Endothelial cell of umbilical vein (primary cell): ENCODE results near the gene TREML2. TPM values are rescaled to one million over a fixed set of nuclear protein-coding genes. Genes with fewer than 3 reads are reported as not detected.

Experiments
- BruUV-seq: library from RNA; stranded (reverse); fragments of 400-500 nt; replicated peaks from 2 replicates; lab custom pipeline; 2021; lab: Mats Ljungman, UMichigan
- CTCF ChIA-PET: fragments of 300-600, 350-600 bp; sonication (Branson Sonifier 250); formaldehyde crosslinking; loops from one replicate; lab custom pipeline; 2021; ENCODE audit warnings: antibody characterized with exemption, inconsistent platforms; lab: Charles Lee
- POLR2A ChIA-PET: fragments of 300-600, 350-600 bp; sonication (Branson Sonifier 250); formaldehyde crosslinking; loops from one replicate; lab custom pipeline; 2021; ENCODE audit warnings: antibody characterized with exemption, inconsistent platforms; lab: Charles Lee
- DNase-seq: peaks from one replicate; pipeline ENCODE4 v3.0.0-alpha.2; 2011; ENCODE audit warnings: low read depth, low spot score
- FAIRE-seq: peaks from 2 replicates; lab custom pipeline; 2011; peaks lifted over from hg19 to GRCh38; lab: Jason Lieb, UNC
- H2AFZ ChIP-seq: 2 replicates; pipeline ENCODE4 v1.6.0; 2012; ENCODE audit warnings: low read depth, low read length, control low read depth, inconsistent platforms
- H3K27ac ChIP-seq: 2 replicates; pipeline ENCODE4 v1.5.1; 2011; ENCODE audit warnings: low read depth, mild to moderate bottlenecking, control low read depth, low read length, moderate library complexity; ENCODE audit not compliant: insufficient read depth
- H3K27me3 ChIP-seq, 2 experiments: 2 replicates each; pipeline versions ENCODE4 v1.6.0 to v1.6.1; 2011; ENCODE audit warnings: low read length in 2 of 2, mixed read lengths in 1 of 2; ENCODE audit not compliant: control insufficient read depth in 2 of 2, insufficient read depth in 2 of 2
- H3K36me3 ChIP-seq, 2 experiments: 2 replicates in 1 of 2; 3 replicates in 1 of 2; pipeline ENCODE4 v1.5.1; 2011; ENCODE audit warnings: low read length in 2 of 2, mild to moderate bottlenecking in 1 of 2, moderate library complexity in 1 of 2; ENCODE audit not compliant: control insufficient read depth in 2 of 2, insufficient read depth in 2 of 2; ENCODE audit errors: extremely low read depth in 1 of 2
- H3K4me1 ChIP-seq: 3 replicates; pipeline ENCODE4 v1.5.1; 2011; ENCODE audit warnings: mild to moderate bottlenecking, low read length; ENCODE audit not compliant: control insufficient read depth, insufficient read depth; ENCODE audit errors: extremely low read depth
- H3K4me2 ChIP-seq: 2 replicates; pipeline ENCODE4 v1.6.1; 2011; ENCODE audit warnings: low read length, control low read depth, mixed read lengths; ENCODE audit not compliant: insufficient read depth
- H3K4me3 ChIP-seq, 3 experiments: fragments of 200-600 bp in 1 of 3; sonication (generic), shearing (Covaris generic) in 1 of 3; replicated peaks in 1 of 3; 2 replicates each; pipeline ENCODE4 v1.5.1; 2011 to 2016; ENCODE audit warnings: control low read depth in 3 of 3, low read length in 3 of 3, mild to moderate bottlenecking in 2 of 3, inconsistent platforms in 1 of 3, low read depth in 1 of 3, moderate library complexity in 1 of 3; ENCODE audit not compliant: insufficient read depth in 1 of 3
- H3K79me2 ChIP-seq: 2 replicates; pipeline ENCODE4 v1.6.0; 2012; ENCODE audit warnings: low read length, inconsistent platforms; ENCODE audit not compliant: control insufficient read depth, insufficient read depth
- H3K9ac ChIP-seq: replicated peaks from 2 replicates; pipeline ENCODE3; 2011; ENCODE audit warnings: low read length, control low read depth; ENCODE audit not compliant: insufficient read depth; ENCODE audit errors: extremely low read depth
- H3K9me1 ChIP-seq: replicated peaks from 3 replicates; pipeline ENCODE4 v1.6.0; 2011; ENCODE audit warnings: mild to moderate bottlenecking, low read length; ENCODE audit not compliant: control insufficient read depth, insufficient read depth; ENCODE audit errors: extremely low read depth
- H3K9me3 ChIP-seq: replicated peaks from 2 replicates; pipeline ENCODE4 v1.5.1; 2012; ENCODE audit warnings: low read length, inconsistent platforms; ENCODE audit not compliant: control insufficient read depth, insufficient read depth
- H4K20me1 ChIP-seq: replicated peaks from 2 replicates; pipeline ENCODE3; 2011; ENCODE audit warnings: mild to moderate bottlenecking, low read length; ENCODE audit not compliant: control insufficient read depth, insufficient read depth; ENCODE audit errors: extremely low read depth
- CTCF ChIP-seq, 2 donors: IDR thresholded peaks; 1 replicate in 1 of 2; 2 replicates in 1 of 2; pipeline ENCODE4 v1.5.1; 2011; ENCODE audit warnings: low read length in 2 of 2, mild to moderate bottlenecking in 2 of 2, moderate library complexity in 2 of 2, control low read depth in 1 of 2, inconsistent platforms in 1 of 2, low read depth in 1 of 2; ENCODE audit not compliant: insufficient read depth in 1 of 2; ENCODE audit errors: extremely low read depth in 1 of 2
- EZH2 ChIP-seq: IDR thresholded peaks from 2 replicates; pipeline ENCODE4 v1.6.1; 2012; ENCODE audit warnings: borderline replicate concordance, low read depth, mild to moderate bottlenecking, moderate library complexity, low read length, inconsistent platforms; ENCODE audit not compliant: severe bottlenecking
- FOS ChIP-seq: IDR thresholded peaks from 2 replicates; pipeline ENCODE4 v1.6.1; 2011; ENCODE audit warnings: mild to moderate bottlenecking, low read length, moderate library complexity, borderline replicate concordance; ENCODE audit not compliant: insufficient read depth
- GATA2 ChIP-seq: IDR thresholded peaks from 2 replicates; pipeline ENCODE4 v1.7.0; 2011; ENCODE audit warnings: low read depth, mild to moderate bottlenecking, moderate library complexity, mixed read lengths, low read length; ENCODE audit not compliant: insufficient read length, insufficient read depth
- JUN ChIP-seq: IDR thresholded peaks from 2 replicates; pipeline ENCODE4 v1.6.1; 2011; ENCODE audit warnings: borderline replicate concordance, low read depth; ENCODE audit not compliant: insufficient read length, insufficient read depth
- MAX ChIP-seq: IDR thresholded peaks from 2 replicates; pipeline ENCODE4 v1.6.1; 2011; ENCODE audit not compliant: insufficient read depth, insufficient read length
- MYC ChIP-seq: IDR thresholded peaks from one replicate; pipeline ENCODE4 v1.6.1; 2011; ENCODE audit warnings: mild to moderate bottlenecking, low read depth, low read length
- POLR2A ChIP-seq: IDR thresholded peaks from 2 replicates; pipeline ENCODE4 v1.6.1; 2012; ENCODE audit warnings: low read depth, mild to moderate bottlenecking, control low read depth, low read length
- POLR2AphosphoS5 ChIP-seq: IDR thresholded peaks from 2 replicates; pipeline ENCODE4 v1.6.1; 2012; ENCODE audit warnings: low read depth, mild to moderate bottlenecking, control low read depth, low read length, moderate library complexity; ENCODE audit not compliant: insufficient read depth
- dilution Hi-C: fragments of 300-500 bp; cut with MboI; formaldehyde crosslinking; loops from one replicate; pipeline ENCODE4 v1.15.0; 2019; ENCODE audit warnings: low sequenced_read_pairs; ENCODE audit not compliant: extremely low pct_ligation_motif_present
- intact Hi-C: fragments of 100-400 bp; cut with micrococcal nuclease; formaldehyde crosslinking; loops from one replicate; pipeline ENCODE4 v1.10.0; 2022
- polyA plus RNA-seq, 4 experiments: library from polyadenylated mRNA; depleted of rRNA in 3 of 4; stranded (reverse) in 3 of 4; unstranded in 1 of 4; fragments of >200 nt; gene quantifications; 2 replicates each; pipeline versions ENCODE4 v1.2.1 to v1.2.3, GENCODE V29; 2011 to 2012; ENCODE audit warnings: missing spikeins in 1 of 4
- total RNA-seq: library from RNA; stranded (reverse); gene quantifications from 2 replicates; pipeline ENCODE4 v1.2.3, GENCODE V29; 2021

The TREML2 gene
- total and polyA plus RNA-seq, 2 donors (not counting 3 experiments of a cell fraction or from before 2014, with no cell fraction given) = not detected

GRCh38 chr6:41199552-41200246, 1.2 kb downstream of the TREML2 start:
- no peak for FAIRE-seq
- no peaks in the 10 kb centered on the region for H3K4me1 ChIP-seq
- no peaks in the 10 kb centered on the region for H3K36me3 ChIP-seq
- intact Hi-C loops (no loop called here), dilution Hi-C loops (no loop called here)
- peaks cover 3 to 7% of the 10 kb centered on the region in 2 experiments for H3K27me3 ChIP-seq
- no peak overlapping the region for H3K9ac ChIP-seq
- POLR2A ChIA-PET = no interaction called here
- TF ChIP-seq MAX (no peak), GATA2 (no peak), POLR2AphosphoS5 (no peak), POLR2A (no peak), MYC (no peak), JUN (no peak), EZH2 (no peak), FOS (no peak), CTCF (IDR thresholded peaks at IDR 0.05; ENCODE audit: extremely low read depth in 1 of 2, insufficient read depth in 1 of 2, low read depth in 1 of 2, low read length in 2 of 2) (no peak)
- no peak for DNase-seq
- BruUV-seq = no TSS peak
- no peak overlapping the region for H2AFZ ChIP-seq
- H3K27ac ChIP-seq = no peak overlapping the region
- no peak overlapping the region for H3K4me3 ChIP-seq
- no peaks in the 10 kb centered on the region for H4K20me1 ChIP-seq
- CTCF ChIA-PET = interaction anchor here (1.2 kb wide), 1 partner anchor 12 kb away, joined by 4 read pairs; no protein-coding TSS in a partner anchor
- H3K9me1 ChIP-seq = no peaks in the 10 kb centered on the region
- no peaks in the 10 kb centered on the region for H3K9me3 ChIP-seq
- H3K79me2 ChIP-seq = no peaks in the 10 kb centered on the region
- H3K4me2 ChIP-seq = no peak overlapping the region
